HG03342 (cell line): ENCODE measurements around the gene FYN.
"Not testable (repeated sequence)": the region's sequence is repeated elsewhere in the genome, so short reads cannot be mapped to it uniquely, and the experiment has no call there.

ENCODE experiments used
- ATAC-seq: cut with Tn5 transposase; IDR thresholded peaks from one replicate; pipeline ENCODE4 v1.9.1; 2021; ENCODE audit warnings: mild to moderate bottlenecking, moderate library complexity; ENCODE audit not compliant: unreplicated experiment

Gene FYN

GRCh38 chr6:111835398-111835797 is 37.9 kb downstream of the FYN start:
- ATAC-seq, result not testable (repeated sequence)

GRCh38 chr6:111834356-111834755 is 38.9 kb downstream of the FYN start:
- no peak for ATAC-seq

GRCh38 chr6:111832833-111833418 is 40.3 kb downstream of the FYN start:
- peak; percentile 36 for ATAC-seq

- ATAC-seq, result no peak
Observed at GRCh38 chr6:111831408-111831807, 41.8 kb downstream of the FYN start.

DNA sequence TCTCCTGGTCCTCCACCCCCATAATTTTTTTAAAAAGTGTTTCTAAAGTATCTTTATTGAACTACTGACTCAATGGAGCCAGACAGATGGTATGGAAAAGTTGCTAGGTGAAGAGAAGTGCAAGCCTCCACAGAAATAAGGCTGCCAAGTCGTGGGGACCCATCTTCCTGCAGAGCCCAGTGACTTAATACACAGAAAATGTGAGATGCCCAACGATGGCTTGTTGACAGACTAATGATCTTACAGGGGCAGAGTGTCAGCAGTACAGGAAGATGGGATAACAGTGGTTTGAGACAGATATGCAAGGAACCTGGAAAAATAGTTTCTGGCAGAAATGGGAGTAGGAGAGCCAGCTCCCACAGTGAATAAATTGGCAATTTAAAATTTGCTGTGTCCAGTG is 43.3 kb downstream of the FYN start:
- ATAC-seq, result no peak

GRCh38 chr6:111829581-111829980 is 43.7 kb downstream of the FYN start:
- no peak for ATAC-seq

GRCh38 chr6:111828809-111829208 is 44.4 kb downstream of the FYN start:
- ATAC-seq, result no peak

DNA sequence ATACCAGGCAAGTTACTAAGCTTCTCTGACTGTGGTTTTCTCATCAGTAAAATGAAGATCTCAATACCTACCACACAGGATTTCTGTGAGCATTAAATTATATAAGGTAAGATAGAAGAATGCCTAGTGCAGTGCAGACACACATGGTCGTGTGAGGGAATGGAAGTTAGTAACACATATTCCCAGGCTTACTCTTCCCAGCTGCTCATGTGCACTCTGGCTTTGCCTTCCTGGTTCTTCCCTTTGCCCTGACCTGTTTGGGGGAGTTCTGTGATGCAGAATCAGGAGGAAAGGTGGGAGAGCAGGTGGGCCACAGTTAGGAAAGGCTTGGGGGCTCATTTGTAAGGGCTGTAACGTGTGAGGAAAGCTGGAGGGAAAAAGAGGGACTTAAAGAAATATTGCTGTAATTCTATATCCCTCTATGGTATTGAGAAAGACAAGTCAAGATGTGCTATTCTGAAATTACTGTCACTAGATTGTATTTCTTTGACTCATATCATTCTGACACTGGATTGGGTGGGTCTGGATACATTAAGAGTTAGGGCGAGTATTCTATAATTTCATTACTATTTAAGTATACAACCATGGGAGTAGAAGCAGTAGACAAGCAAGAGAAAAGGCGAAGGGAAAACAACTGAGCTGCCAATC is 47.7 kb downstream of the FYN start:
- no peak for ATAC-seq

DNA sequence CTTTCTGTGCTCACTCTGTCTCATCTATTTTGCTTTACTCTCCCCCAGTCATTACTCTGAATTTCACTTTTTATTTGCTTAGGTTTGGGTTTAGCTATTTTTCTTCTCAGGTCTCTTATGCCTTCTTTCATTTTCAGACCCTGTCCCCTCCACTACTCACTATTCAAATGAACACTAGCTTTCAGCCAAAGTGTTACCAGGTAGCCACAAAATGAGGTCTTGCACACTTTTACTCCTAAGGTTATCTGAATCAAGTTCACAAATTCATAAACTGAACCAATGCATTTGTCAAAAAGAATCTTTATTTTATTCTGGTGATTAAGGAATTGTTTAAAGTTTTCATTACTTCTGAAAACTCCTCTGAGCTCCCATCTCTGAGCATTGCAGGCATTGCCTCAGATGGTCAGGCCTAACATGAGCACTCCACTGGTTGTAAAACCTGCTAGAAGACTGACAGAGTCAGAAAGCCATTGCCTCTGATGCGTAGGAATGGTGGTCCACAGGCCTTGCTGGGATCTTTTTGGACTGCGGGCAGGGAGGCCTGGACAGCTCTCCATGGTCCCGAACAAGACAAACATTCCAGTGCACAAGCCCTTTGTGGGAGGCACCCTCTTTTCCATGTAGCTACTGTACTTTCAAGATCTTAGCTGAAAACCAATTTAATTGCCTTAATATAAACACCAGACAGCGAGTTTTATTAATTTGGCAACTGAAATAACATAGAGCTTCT is 48.5 kb downstream of the FYN start:
- ATAC-seq, result peak; percentile 84

GRCh38 chr6:111823831-111824607 is 49.2 kb downstream of the FYN start:
- ATAC-seq, result no peak

GRCh38 chr6:111823012-111823411 is 50.2 kb downstream of the FYN start:
- ATAC-seq, result no peak

GRCh38 chr6:111819458-111819857 is 53.8 kb downstream of the FYN start:
- no peak for ATAC-seq

DNA sequence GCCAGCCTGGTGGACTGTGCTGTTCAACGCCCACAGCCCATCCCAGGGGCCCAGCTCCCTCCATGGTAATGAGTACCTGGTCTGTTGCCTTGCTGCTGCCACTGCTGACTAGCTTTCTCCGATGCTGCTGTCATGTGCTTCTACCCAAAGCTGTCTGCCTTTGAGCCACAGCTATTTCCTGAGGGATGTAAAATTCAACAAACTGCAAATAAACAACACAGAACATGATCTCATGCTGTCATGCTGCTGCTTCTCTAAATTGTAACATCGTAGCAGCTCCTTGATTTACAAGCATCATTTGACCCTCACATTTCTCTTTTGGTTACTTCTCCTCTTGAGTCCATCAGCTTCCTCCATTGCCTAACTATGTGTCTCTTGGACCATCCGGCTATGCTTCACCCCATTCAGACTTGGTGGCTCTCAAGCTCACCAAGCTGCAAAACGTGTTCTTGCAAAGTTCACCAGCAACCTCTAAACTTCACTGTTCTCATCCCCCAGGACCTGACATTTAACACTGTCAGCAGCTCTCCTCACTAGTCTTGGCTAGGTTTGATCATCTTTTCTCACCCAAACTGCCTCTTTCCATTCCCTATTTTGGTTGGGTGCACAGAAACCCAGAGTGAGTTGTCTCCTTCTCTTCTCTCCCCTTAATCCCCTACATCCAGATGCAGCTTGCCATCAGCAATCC is 54.6 kb downstream of the FYN start:
- ATAC-seq, result no peak

GRCh38 chr6:111817451-111818120 is 55.7 kb downstream of the FYN start:
- no peak for ATAC-seq

DNA sequence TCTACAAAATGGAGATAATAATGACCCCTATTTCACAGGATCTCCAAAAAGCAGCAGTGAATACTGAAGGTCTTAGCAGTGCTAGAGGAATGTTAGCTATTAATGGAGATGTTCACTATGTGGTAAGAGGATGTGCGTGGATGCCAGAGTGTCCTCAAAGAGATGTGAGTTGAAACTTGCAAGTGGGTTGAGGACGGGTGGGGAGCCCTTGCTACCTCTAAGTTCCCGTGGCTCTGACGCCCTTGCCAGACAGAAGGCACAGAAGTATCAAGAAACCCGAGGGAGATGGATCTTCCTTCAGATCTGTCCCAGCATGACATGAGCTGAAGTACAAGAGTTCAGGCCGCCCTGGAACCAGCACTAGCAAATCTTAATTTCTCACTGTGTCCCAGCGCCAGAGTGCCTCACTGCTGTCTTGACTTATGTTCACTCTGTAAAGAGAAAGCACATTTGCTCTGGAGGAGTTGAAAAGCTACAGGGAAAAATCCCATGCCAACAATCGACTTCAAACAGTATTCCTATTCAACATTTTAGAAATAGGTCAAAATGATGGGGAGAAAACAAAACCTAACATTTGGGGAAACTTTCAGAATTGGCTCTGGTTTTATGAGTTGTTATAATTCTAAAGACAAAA is 59.5 kb downstream of the FYN start:
- ATAC-seq, result no peak

GRCh38 chr6:111813237-111813636 is 60.0 kb downstream of the FYN start:
- no peak for ATAC-seq

DNA sequence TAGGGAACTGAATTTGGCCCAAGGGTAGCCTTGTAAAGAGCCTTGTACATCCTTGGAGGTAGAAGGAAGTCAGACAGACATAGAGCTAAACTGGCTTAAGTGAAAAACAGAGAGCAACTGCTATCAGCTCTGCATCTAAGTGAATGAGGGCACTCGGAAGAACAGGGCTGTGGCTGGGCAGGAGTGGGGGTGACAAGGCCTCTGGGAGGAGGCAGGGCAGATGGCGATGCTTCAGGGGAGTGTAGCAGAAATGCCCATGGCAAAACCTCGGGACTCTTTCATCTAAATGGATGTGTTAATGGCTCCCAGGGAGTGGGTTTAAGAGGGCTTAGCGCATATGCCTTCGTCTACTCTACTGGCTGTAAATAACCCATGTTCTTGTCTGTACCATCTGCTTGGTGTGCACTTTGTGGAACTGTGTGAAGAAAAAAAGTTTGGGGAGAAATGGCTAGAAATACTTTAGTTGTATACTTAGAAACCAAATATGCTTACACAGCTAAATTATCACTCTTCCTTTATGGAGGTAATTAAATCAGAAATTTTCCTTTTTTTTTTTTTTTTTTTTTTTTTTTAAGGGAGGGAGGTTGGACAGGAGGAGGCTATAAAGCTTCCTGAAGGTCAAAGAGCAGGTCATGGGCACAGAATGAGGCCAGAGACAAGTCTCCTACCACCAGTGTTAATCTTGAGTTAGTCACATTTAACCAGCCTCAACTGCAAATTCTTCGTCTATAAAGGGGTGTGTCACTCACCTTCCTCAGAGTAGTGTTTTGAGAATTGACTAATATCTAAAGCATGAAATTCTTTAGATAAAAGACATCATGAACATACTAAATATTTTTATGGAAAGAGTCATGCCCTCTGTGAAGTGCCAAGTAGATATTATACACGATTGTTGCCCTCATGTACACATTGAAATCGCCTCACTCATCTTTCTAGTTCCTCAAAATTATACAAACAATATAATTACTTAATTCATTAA is 60.9 kb downstream of the FYN start:
- no peak for ATAC-seq

DNA sequence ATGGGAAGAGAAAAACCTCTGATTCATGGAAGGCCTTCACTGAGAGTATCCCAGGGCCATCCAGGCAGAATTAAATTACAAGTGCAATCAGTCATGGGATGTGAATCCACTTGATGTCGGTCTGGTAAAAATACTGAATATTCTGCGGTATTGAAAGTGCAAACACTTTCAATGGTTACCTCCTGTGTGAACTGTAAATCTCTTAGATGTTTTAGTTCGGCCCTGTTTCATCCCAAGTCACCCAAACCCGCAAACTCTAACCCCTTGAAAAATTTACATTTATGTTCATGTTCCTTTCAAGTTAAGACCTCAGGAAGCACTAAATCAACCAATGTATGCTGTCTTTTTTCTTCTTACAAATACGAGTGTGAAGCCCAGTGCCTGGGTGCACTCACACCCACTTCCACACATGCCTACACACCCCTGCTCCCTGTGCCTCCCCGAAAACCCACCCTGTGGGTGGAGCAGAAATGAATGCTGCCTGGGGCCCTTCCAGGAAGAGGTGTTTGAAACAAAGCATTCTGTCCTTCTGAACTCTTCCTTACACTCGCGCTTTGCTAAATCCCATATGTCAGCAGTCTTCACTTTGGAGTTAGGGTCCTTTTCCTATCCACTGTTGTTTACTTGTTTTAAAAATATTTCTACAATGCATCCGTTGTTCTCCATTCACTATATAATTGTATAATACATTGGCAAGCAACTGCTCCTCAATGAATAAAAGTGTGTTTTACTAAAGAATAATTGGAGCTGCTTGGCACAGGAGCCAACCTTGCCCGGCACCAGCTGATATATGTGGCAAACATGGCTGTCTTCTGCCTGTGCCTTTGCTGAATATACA is 62.7 kb downstream of the FYN start:
- no peak for ATAC-seq
